Measurements from ENCODE around the gene NFASC.

The NFASC gene

DNA sequence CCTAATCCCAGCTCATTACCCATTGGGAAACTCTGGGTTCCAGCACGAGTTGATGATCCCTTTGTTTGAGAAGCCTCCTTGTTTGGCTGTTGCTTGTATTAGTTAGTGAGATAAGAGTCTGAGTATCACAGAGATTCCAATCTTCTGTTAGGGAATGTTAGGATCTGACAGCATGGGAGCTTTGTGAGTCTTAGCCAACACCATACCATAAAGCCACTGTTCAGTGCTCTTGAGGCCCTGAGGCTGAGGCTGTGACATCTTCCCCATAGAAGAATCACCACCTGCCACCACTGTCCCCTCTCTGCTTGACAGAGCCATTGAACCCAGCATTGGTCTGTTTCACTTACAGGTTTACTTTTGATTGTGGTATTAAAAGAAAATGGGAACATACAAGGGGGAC is 29.3 kb upstream of the NFASC start:
- TF ChIP-seq, protein P1, sequence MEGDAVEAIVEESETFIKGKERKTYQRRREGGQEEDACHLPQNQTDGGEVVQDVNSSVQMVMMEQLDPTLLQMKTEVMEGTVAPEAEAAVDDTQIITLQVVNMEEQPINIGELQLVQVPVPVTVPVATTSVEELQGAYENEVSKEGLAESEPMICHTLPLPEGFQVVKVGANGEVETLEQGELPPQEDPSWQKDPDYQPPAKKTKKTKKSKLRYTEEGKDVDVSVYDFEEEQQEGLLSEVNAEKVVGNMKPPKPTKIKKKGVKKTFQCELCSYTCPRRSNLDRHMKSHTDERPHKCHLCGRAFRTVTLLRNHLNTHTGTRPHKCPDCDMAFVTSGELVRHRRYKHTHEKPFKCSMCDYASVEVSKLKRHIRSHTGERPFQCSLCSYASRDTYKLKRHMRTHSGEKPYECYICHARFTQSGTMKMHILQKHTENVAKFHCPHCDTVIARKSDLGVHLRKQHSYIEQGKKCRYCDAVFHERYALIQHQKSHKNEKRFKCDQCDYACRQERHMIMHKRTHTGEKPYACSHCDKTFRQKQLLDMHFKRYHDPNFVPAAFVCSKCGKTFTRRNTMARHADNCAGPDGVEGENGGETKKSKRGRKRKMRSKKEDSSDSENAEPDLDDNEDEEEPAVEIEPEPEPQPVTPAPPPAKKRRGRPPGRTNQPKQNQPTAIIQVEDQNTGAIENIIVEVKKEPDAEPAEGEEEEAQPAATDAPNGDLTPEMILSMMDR (IDR thresholded peaks at IDR 0.05; ENCODE audit: low read depth, low read length, missing control alignments), result no peak
- no peak overlapping the region for H3K4me3 ChIP-seq (replicated peaks; ENCODE audit: low read depth, low read length)
- no peak for DNase-seq (ENCODE audit: extremely low read depth, low read depth)

DNA sequence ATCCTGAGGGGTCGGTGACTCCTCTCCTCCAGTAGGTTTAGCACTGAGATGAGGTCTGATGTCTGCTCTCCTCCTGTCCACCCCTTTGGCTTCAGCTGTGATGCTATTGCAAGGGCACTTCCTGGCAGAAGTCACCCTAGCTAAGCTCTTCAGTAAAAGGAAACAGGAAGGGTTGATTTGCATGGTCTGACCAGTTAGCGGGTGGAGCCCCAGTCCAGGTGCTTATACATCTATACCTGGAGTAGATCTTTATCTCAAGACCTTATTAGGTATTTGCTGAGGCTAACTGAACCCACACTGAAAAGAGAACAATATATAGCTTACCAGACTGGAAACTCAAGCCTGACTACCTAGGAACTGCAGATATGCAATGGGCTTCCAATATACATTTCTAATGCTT is 28.9 kb upstream of the NFASC start:
- no peak overlapping the region for H3K4me3 ChIP-seq (replicated peaks; ENCODE audit: low read depth, low read length)
- no peak for DNase-seq (ENCODE audit: extremely low read depth, low read depth)
- TF ChIP-seq, protein P1 (IDR thresholded peaks at IDR 0.05; ENCODE audit: low read depth, low read length, missing control alignments), result no peak

DNA sequence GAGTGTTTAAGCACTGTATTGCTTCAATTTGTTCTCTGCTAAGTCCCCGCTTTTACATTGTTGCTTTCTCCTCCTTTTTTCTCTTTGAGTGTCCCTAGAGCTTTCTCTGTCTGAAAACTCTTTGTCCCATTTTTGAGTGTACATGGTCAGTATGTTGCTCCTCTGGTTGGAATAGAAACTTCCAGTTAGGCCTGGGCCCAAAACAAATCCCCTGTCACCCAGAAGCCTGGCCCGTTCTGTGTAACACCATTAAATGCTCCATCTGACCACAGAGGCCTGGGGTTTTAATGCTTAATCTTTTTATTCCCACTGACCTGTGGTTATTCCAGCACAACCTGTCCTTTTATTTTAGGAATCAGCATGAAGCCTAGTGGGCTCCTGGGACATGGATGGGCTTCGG is 28.3 kb upstream of the NFASC start:
- H3K4me3 ChIP-seq (replicated peaks; ENCODE audit: low read depth, low read length), result no peak overlapping the region
- DNase-seq (ENCODE audit: extremely low read depth, low read depth), result no peak
- TF ChIP-seq, protein P1 (IDR thresholded peaks at IDR 0.05; ENCODE audit: low read depth, low read length, missing control alignments), result no peak

DNA sequence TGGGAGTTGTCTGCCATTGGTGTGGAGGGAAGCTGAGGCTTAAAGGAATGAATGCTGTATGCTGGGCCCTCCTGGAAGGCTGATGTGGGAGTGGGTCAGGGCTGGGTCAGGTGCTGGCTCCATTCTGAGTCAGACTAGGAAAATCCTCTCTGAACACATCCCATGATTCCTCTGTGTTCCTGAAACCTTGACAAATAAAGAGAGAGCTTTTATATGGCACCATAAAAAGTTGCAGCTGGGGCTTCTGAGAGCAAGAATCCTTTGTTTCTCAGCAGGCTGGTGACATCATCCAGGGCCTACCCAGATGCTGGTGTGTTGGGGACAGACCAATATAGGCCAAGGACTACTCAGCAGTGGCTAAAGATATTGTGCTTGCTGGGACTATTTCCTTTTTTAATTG is 27.8 kb upstream of the NFASC start:
- no peak for DNase-seq (ENCODE audit: extremely low read depth, low read depth)
- H3K4me3 ChIP-seq (replicated peaks; ENCODE audit: low read depth, low read length), result no peak overlapping the region
- TF ChIP-seq, protein P1 (IDR thresholded peaks at IDR 0.05; ENCODE audit: low read depth, low read length, missing control alignments), result no peak

DNA sequence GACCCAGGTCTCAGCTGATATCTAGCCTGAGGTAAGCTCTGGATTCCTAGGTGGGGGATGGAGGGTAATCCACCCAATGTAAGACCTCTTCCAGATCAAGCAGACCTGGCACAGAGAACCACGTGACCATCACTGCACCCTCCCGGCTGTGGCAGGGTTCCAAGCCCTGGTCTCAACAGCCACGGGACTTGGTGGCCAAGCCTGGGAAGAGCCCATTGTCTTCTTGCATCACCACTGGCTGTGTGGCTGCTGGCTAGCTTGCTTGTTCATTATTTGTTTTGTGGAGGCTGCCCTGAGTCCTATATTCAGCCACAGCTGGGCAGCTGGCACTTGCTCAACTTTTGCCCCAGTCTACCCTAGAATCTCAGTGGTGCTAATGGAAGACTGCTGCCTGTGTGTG is 24.1 kb upstream of the NFASC start:
- TF ChIP-seq, protein P1 (IDR thresholded peaks at IDR 0.05; ENCODE audit: low read depth, low read length, missing control alignments), result no peak
- no peak overlapping the region for H3K4me3 ChIP-seq (replicated peaks; ENCODE audit: low read depth, low read length)
- no peak for DNase-seq (ENCODE audit: extremely low read depth, low read depth)

DNA sequence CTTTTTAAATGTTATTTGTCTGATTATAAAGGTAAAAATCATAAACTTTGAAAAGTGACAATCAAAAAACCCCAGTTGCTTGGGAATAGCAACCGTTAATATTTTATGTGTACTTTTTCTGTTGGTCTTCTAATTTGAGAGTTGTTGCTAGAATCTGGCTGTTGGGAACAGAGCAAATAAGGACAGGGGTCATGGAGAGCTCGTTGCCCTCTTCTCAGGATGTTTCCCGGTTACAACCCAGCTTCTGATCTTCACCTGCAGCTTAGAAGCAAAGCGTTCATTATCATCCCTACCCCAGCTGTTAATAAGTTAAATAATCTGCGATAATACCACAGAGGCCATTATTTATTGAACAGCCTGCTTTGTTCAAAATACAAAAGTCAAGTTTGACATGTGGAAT is 22.1 kb upstream of the NFASC start:
- TF ChIP-seq, protein P1 (IDR thresholded peaks at IDR 0.05; ENCODE audit: low read depth, low read length, missing control alignments), result no peak

DNA sequence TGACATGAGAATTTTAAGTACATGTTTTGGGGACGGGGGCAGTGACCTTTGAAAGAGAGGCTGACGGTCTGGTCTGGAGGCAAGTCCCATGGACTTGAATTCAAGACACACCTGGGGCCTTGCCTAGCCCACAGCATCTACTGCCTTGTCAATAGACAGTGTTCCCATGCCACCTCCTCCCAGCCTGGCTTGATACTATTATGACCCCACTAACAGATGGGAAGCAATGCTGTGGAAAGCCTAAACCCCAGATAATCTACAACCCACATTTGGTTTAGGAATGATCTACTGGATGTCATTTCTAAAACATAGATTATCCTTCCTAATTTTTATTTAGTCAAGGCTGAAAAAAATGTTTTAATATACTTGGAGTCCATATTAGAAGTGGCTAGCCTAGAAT is 17.8 kb upstream of the NFASC start:
- no peak overlapping the region for H3K4me3 ChIP-seq (replicated peaks; ENCODE audit: low read depth, low read length)
- TF ChIP-seq, protein P1 (IDR thresholded peaks at IDR 0.05; ENCODE audit: low read depth, low read length, missing control alignments), result no peak

More for the DNA sequence above, 22.1 kb upstream of the NFASC start:
- DNase-seq (ENCODE audit: extremely low read depth, low read depth), result no peak
- no peak overlapping the region for H3K4me3 ChIP-seq (replicated peaks; ENCODE audit: low read depth, low read length)

More for the DNA sequence above, 17.8 kb upstream of the NFASC start:
- no peak for DNase-seq (ENCODE audit: extremely low read depth, low read depth)

All from HFF-Myc (cell line).